GM18909 (cell line): Measurements from ENCODE around the gene GRIK1.

Experiments
- ATAC-seq: cut with Tn5 transposase; IDR thresholded peaks from one replicate; pipeline ENCODE4 v1.9.1; 2021; ENCODE audit warnings: mild to moderate bottlenecking; ENCODE audit not compliant: unreplicated experiment, poor library complexity

The GRIK1 gene

GRCh38 chr21:29568020-29568697, 371.6 kb downstream of the GRIK1 start:
- ATAC-seq = no peak

DNA sequence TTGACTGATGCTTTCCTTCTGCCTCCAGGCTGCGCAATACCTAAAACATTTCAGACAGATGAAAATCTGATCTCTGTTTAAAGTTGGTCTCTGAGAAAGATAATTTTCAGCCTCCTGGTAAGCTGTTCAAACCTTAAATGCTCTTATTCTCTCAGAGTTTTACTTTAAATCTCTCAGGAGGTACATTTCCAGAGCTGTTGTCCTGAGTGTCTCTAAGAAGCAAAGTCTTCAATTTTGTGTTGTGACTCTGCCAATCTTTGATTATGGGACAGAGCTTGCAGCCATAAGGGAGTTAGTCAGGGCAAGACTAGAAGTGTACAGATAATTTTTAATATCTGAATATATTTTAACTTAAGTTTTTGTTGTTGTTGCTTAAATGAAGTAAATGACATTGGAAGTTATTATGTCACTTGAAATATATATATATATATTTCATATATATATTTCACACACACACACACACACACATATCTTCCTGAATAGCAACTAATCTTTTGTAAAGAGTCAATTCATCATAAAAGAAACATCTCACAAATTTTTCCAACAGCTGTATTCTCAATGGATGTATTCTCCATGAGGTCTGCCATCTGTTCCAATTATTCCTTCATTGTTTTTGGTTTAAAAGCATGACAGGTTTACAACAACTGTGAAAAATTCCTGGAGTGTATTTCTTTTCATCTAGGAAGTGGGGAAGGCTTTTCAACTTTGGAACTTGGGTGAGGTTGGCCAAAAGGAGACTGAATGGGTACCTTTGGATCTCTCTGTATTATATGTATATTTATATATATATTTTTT, 381.7 kb downstream of the GRIK1 start:
- no peak for ATAC-seq

DNA sequence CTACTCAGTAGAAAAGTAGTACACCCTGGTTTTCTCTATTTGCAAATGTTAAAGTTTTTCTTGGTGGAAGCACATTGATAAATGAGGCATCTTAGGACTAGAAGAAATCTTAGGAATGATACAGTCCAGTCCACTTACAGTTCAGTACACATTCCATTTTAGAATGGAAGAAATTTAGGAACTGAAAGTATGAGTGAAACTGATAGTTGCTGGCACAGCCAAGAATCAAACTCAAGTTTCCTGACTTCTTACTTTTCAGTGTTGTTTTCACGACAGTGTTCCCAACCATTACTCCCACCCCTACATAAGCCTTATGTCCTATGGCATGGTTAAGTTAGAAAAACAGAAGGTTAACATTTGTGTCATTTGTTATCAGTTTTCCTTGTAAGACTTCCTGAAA, 382.6 kb downstream of the GRIK1 start:
- no peak for ATAC-seq

DNA sequence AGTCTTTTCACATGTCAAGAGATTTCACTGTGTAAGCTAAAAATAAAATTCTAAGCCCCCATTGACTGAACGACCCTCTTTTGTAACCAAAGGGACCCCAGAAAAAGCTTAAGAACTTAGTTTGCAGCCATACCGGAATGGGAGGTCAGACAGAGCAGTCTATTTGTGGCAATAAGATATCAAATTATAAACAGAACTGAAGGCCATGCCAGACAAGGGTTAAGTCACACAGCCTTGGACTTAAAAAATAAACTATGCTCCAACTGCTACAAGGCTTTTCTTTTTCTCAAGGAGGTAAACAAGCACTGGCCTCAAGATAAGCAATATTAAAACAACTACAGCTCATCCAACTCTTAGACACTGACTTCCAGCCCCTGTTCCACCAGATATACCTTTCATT, 384.2 kb downstream of the GRIK1 start:
- no peak for ATAC-seq

DNA sequence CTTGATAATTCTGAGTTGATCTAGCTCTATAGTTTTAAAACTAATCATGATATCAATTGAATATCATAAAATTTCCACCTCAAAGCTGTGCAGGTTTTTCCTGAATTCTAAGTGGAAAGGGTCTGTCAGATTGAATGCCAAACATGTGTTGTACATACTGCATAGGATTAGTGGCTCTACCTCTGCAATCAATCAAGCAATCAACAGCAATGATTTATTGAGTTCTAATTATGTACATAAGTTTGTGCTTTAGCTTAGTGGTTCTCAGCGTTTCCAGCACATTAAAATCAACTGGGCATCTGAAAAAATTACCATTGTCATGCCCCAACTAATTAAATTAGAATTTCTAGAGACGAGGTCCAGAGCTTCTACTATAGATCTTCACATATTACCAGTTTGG, 389.6 kb downstream of the GRIK1 start:
- ATAC-seq = no peak

- ATAC-seq = no peak
Observed at GRCh38 chr21:29549614-29550013, 390.2 kb downstream of the GRIK1 start.

GRCh38 chr21:29547998-29548397, 391.8 kb downstream of the GRIK1 start:
- no peak for ATAC-seq

GRCh38 chr21:29546071-29546470, 393.7 kb downstream of the GRIK1 start:
- no peak for ATAC-seq

DNA sequence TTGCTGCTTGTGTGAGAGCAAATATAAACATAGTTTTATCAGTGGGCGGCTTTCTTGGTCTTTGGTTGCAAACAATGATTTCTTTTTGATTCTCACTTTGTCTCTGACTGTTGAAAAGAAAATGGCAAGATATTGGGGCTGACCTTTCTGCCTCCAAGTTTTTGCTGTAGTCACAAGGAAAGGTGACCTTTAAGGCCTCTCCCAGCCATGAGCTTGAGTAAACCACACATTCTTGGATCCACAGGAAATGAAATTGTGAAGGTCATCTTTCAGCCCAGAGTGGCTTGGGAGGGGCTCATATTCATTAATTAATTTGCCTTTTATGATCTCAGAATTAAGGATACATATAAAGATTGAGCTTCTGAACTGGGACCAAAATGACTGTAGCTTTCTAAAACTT, 399.5 kb downstream of the GRIK1 start:
- ATAC-seq = no peak

DNA sequence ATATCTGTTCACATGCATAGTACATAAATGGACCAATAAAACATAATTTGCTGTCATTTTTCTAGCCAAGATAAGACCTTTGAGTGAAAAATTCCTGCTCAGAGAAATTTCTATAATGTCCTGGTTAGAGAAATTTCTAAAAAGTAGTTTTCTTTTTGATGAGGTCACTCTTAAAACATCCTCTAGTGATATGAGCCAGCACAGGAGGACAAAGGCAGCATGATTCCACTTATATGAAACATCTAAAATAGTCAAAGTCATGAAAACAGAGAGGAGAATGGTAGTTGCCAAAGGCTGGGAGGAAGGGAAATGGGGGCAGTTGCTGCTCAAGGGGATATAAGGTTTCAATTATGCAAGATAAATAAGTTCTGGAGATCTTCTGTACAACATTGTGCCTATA, 401.7 kb downstream of the GRIK1 start:
- ATAC-seq = no peak

DNA sequence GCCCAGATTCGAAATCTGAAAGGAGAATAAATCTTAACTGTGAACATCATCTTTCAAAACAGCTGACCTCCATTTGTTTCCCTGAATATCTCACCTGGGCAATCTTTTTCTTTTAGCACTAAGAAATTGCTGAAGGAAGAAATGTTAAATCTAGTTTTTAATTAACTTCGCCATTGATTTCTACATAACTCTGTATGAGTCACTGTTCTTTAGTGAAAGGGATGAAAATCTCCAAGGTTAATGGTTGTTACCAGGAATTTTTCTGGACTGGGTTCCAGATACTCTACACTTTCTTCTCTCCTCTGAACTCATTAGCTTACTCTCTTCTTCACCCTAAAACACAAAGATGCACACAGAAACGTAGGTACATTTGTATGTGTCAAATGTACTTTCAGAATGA, 405.3 kb downstream of the GRIK1 start:
- no peak for ATAC-seq

DNA sequence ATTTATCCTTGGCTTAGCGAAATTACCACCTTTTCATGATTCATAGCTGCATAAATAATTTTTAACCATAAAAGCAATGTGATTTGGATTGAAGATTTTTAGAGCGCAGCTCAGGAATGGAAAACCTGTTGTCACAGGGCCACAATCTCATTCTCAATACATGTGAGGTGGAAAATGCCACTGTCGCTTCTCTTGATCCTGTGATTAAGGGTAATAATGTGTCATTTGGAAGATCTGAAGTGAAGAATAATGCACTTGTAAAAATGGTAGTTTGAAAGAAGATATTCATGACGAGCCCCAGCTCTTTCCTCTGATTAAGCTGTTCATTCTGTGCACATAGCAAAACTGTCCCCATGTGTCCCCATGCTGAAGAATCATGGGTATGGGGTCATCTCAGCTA, 410.7 kb downstream of the GRIK1 start:
- no peak for ATAC-seq

DNA sequence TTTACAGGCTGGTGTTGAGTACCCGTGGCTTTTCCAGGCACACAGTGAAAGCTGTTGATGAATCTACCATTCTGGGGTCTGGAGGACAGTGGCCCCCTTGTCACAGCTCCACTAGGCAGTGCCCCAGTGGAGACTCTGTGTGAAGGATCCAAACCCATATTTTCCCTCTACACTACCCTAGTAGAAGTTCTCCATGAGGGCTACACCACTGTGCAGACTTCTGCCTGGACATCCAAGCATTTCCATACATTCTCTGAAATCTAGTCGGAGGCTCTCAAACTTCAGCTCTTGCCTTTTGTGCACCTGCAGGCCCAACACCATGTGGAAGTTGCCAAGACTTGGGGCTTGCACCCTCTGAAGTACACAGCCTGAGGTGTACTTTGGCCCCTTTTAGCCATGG, 413.3 kb downstream of the GRIK1 start:
- no peak for ATAC-seq

GRCh38 chr21:29524055-29524454, 415.7 kb downstream of the GRIK1 start:
- ATAC-seq = no peak

- ATAC-seq = no peak
Observed at GRCh38 chr21:29523646-29524045, 416.1 kb downstream of the GRIK1 start.

DNA sequence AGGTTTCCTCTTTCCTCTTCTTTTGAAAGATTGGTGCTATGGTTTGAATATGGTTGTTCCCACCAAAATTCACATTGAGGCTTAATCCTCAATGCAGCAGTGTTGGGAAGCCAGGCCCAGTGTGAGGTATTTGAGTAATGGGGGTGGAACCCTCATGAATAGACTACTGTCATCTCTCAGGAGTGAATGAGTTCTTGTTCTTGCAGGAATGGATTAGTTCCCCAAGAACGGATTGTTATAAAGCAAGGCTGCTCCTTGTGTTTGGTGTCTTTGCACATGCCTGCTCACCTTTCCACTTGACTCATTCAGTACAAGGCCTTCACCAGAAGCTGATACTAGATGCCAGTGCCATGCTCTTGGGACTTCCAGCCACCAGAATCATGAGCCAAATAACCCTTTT, 417.9 kb downstream of the GRIK1 start:
- ATAC-seq = no peak

GRCh38 chr21:29520171-29520570, 419.6 kb downstream of the GRIK1 start:
- no peak for ATAC-seq

- ATAC-seq = no peak
Observed at GRCh38 chr21:29514652-29515247, 425.0 kb downstream of the GRIK1 start.

- no peak for ATAC-seq
Observed at GRCh38 chr21:29513535-29513934, 426.3 kb downstream of the GRIK1 start.

GRCh38 chr21:29511096-29511495, 428.7 kb downstream of the GRIK1 start:
- ATAC-seq = no peak

GRCh38 chr21:29509121-29509520, 430.7 kb downstream of the GRIK1 start:
- no peak for ATAC-seq

GRCh38 chr21:29508301-29508700, 431.5 kb downstream of the GRIK1 start:
- no peak for ATAC-seq
